ENCODE results near the gene BMP7.

- TF ChIP-seq, protein P1, sequence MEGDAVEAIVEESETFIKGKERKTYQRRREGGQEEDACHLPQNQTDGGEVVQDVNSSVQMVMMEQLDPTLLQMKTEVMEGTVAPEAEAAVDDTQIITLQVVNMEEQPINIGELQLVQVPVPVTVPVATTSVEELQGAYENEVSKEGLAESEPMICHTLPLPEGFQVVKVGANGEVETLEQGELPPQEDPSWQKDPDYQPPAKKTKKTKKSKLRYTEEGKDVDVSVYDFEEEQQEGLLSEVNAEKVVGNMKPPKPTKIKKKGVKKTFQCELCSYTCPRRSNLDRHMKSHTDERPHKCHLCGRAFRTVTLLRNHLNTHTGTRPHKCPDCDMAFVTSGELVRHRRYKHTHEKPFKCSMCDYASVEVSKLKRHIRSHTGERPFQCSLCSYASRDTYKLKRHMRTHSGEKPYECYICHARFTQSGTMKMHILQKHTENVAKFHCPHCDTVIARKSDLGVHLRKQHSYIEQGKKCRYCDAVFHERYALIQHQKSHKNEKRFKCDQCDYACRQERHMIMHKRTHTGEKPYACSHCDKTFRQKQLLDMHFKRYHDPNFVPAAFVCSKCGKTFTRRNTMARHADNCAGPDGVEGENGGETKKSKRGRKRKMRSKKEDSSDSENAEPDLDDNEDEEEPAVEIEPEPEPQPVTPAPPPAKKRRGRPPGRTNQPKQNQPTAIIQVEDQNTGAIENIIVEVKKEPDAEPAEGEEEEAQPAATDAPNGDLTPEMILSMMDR (IDR thresholded peaks at IDR 0.05) = no peak
- TF ChIP-seq POLR2AphosphoS5 (IDR thresholded peaks at IDR 0.05) (no peak), EP300 (IDR thresholded peaks at IDR 0.05) (no peak)
These were observed 104.1 kb downstream of the BMP7 start for GRCh38 chr20:57162362-57162652.
